ENCODE measurements around the gene DIAPH3. TPM values are rescaled to one million over a fixed set of nuclear protein-coding genes. Genes with fewer than 3 reads are reported as not detected.

Gene DIAPH3, protein sequence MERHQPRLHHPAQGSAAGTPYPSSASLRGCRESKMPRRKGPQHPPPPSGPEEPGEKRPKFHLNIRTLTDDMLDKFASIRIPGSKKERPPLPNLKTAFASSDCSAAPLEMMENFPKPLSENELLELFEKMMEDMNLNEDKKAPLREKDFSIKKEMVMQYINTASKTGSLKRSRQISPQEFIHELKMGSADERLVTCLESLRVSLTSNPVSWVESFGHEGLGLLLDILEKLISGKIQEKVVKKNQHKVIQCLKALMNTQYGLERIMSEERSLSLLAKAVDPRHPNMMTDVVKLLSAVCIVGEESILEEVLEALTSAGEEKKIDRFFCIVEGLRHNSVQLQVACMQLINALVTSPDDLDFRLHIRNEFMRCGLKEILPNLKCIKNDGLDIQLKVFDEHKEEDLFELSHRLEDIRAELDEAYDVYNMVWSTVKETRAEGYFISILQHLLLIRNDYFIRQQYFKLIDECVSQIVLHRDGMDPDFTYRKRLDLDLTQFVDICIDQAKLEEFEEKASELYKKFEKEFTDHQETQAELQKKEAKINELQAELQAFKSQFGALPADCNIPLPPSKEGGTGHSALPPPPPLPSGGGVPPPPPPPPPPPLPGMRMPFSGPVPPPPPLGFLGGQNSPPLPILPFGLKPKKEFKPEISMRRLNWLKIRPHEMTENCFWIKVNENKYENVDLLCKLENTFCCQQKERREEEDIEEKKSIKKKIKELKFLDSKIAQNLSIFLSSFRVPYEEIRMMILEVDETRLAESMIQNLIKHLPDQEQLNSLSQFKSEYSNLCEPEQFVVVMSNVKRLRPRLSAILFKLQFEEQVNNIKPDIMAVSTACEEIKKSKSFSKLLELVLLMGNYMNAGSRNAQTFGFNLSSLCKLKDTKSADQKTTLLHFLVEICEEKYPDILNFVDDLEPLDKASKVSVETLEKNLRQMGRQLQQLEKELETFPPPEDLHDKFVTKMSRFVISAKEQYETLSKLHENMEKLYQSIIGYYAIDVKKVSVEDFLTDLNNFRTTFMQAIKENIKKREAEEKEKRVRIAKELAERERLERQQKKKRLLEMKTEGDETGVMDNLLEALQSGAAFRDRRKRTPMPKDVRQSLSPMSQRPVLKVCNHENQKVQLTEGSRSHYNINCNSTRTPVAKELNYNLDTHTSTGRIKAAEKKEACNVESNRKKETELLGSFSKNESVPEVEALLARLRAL
- total RNA-seq, result 1 to 10 TPM in 1 of 2 donors, under 1 TPM in 1; 0.27 to 2.4 TPM

DNA sequence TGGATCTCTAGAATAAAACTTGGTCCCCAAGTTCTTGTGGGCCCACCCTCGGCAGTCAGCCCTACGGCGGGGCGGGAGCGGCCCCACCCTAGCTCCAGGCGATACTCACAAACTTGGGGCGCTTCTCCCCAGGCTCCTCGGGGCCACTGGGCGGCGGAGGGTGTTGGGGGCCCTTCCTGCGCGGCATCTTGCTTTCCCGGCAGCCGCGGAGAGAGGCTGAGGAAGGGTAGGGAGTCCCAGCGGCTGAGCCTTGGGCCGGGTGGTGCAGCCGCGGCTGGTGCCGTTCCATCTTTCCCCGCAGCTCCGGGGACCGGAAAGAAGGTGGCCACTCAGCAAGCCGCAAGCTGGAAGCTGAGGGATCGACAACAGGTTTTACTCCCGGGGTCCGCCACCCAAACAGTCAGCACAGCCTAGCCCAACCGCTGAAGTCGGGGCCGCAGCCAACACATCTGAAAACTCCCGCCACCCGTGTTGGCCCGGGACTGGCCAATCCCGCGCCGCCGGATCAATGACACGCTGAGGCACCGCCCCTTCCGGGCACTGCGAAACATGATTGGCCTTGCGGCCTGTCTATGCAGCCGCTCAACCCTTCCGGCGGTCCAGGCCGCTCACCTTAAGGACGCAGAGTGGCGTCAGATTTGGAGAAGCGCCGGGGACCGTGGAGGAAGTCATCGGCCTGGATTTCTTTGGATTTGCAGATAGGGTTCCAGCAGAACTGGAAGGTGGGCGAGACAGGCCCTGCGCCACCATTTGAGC is at the start of gene DIAPH3:
DIAPH3 (minus strand) TSS at position 451 of the 756 bp plus-strand sequence; CDS start at position 289, 162 bp downstream.
- intact Hi-C loops (cut with DNase I), result loop anchor here (10.0 kb wide), 1 partner anchor 231 kb away; the partner anchor contains the start of gene TDRD3
- Histone ChIP-seq H3K4me3 (peak within 1 kb of the TSS; percentile 59 to 67), H3K27me3 (replicated peaks; ENCODE audit: insufficient read depth) (no peaks in the 10 kb centered on the region), H3K9me3 (no peaks in the 10 kb centered on the region), H3K4me1 (replicated peaks) (peaks cover 2% of the 10 kb centered on the region), H3K36me3 (no peaks in the 10 kb centered on the region), H3K27ac (peak within 1 kb of the TSS; percentile 86 to 91)
- DNase-seq (ENCODE audit: low spot score), result peak; percentile 93
- under 1% methylated on average over 38 of the region's 54 CpGs for WGBS
- TF ChIP-seq, protein P1, sequence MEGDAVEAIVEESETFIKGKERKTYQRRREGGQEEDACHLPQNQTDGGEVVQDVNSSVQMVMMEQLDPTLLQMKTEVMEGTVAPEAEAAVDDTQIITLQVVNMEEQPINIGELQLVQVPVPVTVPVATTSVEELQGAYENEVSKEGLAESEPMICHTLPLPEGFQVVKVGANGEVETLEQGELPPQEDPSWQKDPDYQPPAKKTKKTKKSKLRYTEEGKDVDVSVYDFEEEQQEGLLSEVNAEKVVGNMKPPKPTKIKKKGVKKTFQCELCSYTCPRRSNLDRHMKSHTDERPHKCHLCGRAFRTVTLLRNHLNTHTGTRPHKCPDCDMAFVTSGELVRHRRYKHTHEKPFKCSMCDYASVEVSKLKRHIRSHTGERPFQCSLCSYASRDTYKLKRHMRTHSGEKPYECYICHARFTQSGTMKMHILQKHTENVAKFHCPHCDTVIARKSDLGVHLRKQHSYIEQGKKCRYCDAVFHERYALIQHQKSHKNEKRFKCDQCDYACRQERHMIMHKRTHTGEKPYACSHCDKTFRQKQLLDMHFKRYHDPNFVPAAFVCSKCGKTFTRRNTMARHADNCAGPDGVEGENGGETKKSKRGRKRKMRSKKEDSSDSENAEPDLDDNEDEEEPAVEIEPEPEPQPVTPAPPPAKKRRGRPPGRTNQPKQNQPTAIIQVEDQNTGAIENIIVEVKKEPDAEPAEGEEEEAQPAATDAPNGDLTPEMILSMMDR (IDR thresholded peaks at IDR 0.05), result no peak
- TF ChIP-seq POLR2A (IDR thresholded peaks at IDR 0.05) (peak; percentile 79), POLR2AphosphoS5 (IDR thresholded peaks at IDR 0.05) (peak; percentile 96)

DNA sequence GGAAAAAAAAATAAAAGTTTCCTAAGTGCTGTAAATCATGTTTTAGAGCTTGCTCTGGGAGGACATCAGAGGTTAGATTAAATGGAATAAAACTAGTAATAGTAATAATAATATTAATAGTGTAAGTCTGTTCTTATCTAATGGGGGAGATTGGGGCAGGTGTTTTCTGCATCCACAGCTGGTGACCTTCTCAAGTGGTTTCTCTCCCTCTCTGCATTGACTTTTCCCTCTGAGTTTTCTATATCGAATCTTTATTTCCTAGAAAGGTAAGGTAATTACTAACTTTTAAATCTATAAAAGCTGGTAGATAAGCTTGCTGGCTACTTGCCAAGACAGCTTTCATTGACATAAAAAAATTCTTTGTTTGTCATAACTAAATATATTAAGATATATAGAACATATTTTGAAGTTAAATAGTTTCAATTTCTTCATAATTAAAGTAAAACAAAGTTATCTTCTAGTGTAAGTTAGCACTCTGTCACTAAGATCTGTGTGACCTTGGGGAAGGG is 49.6 kb upstream of the DIAPH3 start:
- TF ChIP-seq, protein P1 (IDR thresholded peaks at IDR 0.05), result no peak
- TF ChIP-seq POLR2A (IDR thresholded peaks at IDR 0.05) (no peak), POLR2AphosphoS5 (IDR thresholded peaks at IDR 0.05) (no peak)
- H3K4me3 ChIP-seq, result no peak overlapping the region
- WGBS, result 19% methylated on average over 1 of the region's 1 CpG
- no peaks in the 10 kb centered on the region for H3K36me3 ChIP-seq
- no peaks in the 10 kb centered on the region for H3K9me3 ChIP-seq
- intact Hi-C loops (cut with DNase I), result no loop called here
- no peak overlapping the region for H3K27ac ChIP-seq
- no peaks in the 10 kb centered on the region for H3K4me1 ChIP-seq (replicated peaks)
- no peak for DNase-seq (ENCODE audit: low spot score)
- H3K27me3 ChIP-seq (replicated peaks; ENCODE audit: insufficient read depth), result no peaks in the 10 kb centered on the region

DNA sequence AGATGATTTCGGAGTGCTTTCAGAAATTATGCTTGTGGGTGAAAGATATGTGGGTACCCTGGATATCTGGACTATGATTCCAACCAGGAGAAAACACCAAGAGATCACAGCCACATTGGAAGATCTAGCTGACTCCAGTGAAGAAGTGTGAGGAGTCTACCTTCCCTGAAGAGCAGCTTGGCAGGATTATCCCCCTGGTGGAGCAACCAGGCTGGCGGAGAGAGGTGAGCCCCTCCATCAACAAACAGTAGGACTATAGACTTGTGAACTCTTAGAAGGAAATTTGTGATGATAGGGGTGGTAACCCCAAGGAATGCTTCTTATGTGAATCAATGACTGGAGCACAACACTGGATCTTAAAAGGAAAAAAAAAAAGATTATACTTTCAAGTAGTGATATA is 47.8 kb upstream of the DIAPH3 start:
- no peaks in the 10 kb centered on the region for H3K27me3 ChIP-seq (replicated peaks; ENCODE audit: insufficient read depth)
- H3K9me3 ChIP-seq, result no peaks in the 10 kb centered on the region
- TF ChIP-seq POLR2AphosphoS5 (IDR thresholded peaks at IDR 0.05) (no peak), POLR2A (IDR thresholded peaks at IDR 0.05) (no peak)
- TF ChIP-seq, protein P1 (IDR thresholded peaks at IDR 0.05), result no peak
- H3K4me3 ChIP-seq, result no peak overlapping the region
- H3K36me3 ChIP-seq, result no peaks in the 10 kb centered on the region
- no peak for DNase-seq (ENCODE audit: low spot score)
- intact Hi-C loops (cut with DNase I), result no loop called here
- 85% methylated on average over 2 of the region's 2 CpGs for WGBS
- no peak overlapping the region for H3K27ac ChIP-seq
- H3K4me1 ChIP-seq (replicated peaks), result no peaks in the 10 kb centered on the region

Measured in prostate gland (tissue), 2 donors.